A549 (cell line): ENCODE measurements around the gene HCFC1R1. TPM values are rescaled to one million over a fixed set of nuclear protein-coding genes. Genes with fewer than 3 reads are reported as not detected.

Experiments used
- ATAC-seq, 2 experiments: fragments of 200-7000 bp in 1 of 2; fragments of >200 bp in 1 of 2; cut with Nextera tagmentation in 1 of 2; cut with Tn5 transposase in 1 of 2; 3 replicates each; pipeline versions ENCODE4 v1.8.0 to v1.9.1; 2018 to 2020; ENCODE audit warnings: mild to moderate bottlenecking in 1 of 2, moderate library complexity in 1 of 2
- CTCF ChIA-PET: fragments of 300-600 bp; sonication (Branson Sonifier 250); formaldehyde crosslinking; extraction: SDS; loops from one replicate; lab custom pipeline; 2021; ENCODE audit warnings: antibody characterized with exemption, inconsistent platforms; lab: Yijun Ruan, JAX
- POLR2A ChIA-PET: fragments of 350-600 bp; formaldehyde crosslinking; extraction: SDS; loops from one replicate; lab custom pipeline; 2021; ENCODE audit warnings: antibody characterized with exemption, inconsistent platforms; lab: Yijun Ruan, JAX
- DNase-seq, 2 experiments: peaks; one replicate each; pipeline versions ENCODE4 v3.0.0 to v3.0.0-alpha.2; 2011 to 2016; ENCODE audit warnings: low read depth in 1 of 2, low spot score in 1 of 2
- FAIRE-seq: peaks from 2 replicates; lab custom pipeline; 2011; peaks lifted over from hg19 to GRCh38; lab: Jason Lieb, UNC
- H3K27ac ChIP-seq, 2 experiments: fragments of >200 bp; sonication (Bioruptor Twin); formaldehyde crosslinking; 3 replicates each; pipeline ENCODE4 v1.5.1; 2016 to 2017
- H3K4me1 ChIP-seq: fragments of >200 bp; sonication (Bioruptor Twin); formaldehyde crosslinking; 3 replicates; pipeline ENCODE4 v1.6.1; 2016
- H3K4me2 ChIP-seq: fragments of >200 bp; sonication (Bioruptor Twin); formaldehyde crosslinking; 3 replicates; pipeline ENCODE4 v1.6.1; 2016
- H3K4me3 ChIP-seq: fragments of >200 bp; sonication (Bioruptor Twin); formaldehyde crosslinking; 3 replicates; pipeline ENCODE4 v1.5.1; 2016
- H3K9me3 ChIP-seq: fragments of >200 bp; sonication (Bioruptor Twin); formaldehyde crosslinking; 3 replicates; pipeline ENCODE4 v1.6.1; 2016
- BCL3 ChIP-seq: fragments of >200 bp; sonication (Bioruptor Twin); formaldehyde crosslinking; IDR thresholded peaks from 3 replicates; pipeline ENCODE4 v1.6.1; 2016
- CBX2 ChIP-seq: fragments of 200-600 bp; sonication (generic); IDR thresholded peaks from 2 replicates; pipeline ENCODE4 v1.6.1; 2016; ENCODE audit warnings: low read depth, mild to moderate bottlenecking, borderline replicate concordance
- CEBPB ChIP-seq, 2 experiments: fragments of >200 bp in 1 of 2; sonication (Bioruptor Twin) in 1 of 2; formaldehyde crosslinking in 1 of 2; IDR thresholded peaks; 2 replicates each; pipeline ENCODE4 v1.6.1; 2012 to 2016
- CHD4 ChIP-seq: fragments of 200-600 bp; sonication (generic); IDR thresholded peaks from 2 replicates; pipeline ENCODE4 v1.6.1; 2016; ENCODE audit warnings: antibody characterized with exemption, mild to moderate bottlenecking, borderline replicate concordance
- CTCF ChIP-seq: fragments of >200 bp; sonication (Bioruptor Twin); formaldehyde crosslinking; IDR thresholded peaks from 3 replicates; pipeline ENCODE4 v1.5.1; 2016
- EHF ChIP-seq: fragments of 250-450 bp; sonication (Bioruptor Pico); IDR thresholded peaks from 2 replicates; pipeline ENCODE4 v1.5.0; 2020; ENCODE audit warnings: mild to moderate bottlenecking
- FOSL2 ChIP-seq, 2 experiments: fragments of 450-650 bp in 1 of 2; fragments of >200 bp in 1 of 2; sonication (Bioruptor Twin) in 1 of 2; formaldehyde crosslinking; IDR thresholded peaks; 2 replicates each; pipeline versions ENCODE4 v1.5.0 to v1.6.1; 2016 to 2020; ENCODE audit warnings: mild to moderate bottlenecking in 1 of 2, moderate library complexity in 1 of 2
- HEYL ChIP-seq: fragments of 250-450 bp; sonication (Bioruptor Pico); IDR thresholded peaks from 2 replicates; pipeline ENCODE4 v1.8.0; 2021; ENCODE audit warnings: mild to moderate bottlenecking, moderate library complexity
- HMGXB4 ChIP-seq: fragments of 250-450 bp; sonication (Bioruptor Pico); IDR thresholded peaks from 2 replicates; pipeline ENCODE4 v1.5.0; 2021; ENCODE audit warnings: mild to moderate bottlenecking, moderate library complexity, borderline replicate concordance
- HOXA7 ChIP-seq: fragments of 250-450 bp; sonication (Bioruptor Pico); IDR thresholded peaks from 2 replicates; pipeline ENCODE4 v1.5.0; 2020; ENCODE audit warnings: mild to moderate bottlenecking, moderate library complexity
- HOXB13 ChIP-seq: fragments of 250-450 bp; sonication (Bioruptor Pico); IDR thresholded peaks from 2 replicates; pipeline ENCODE4 v1.5.0; 2020; ENCODE audit warnings: low read depth, mild to moderate bottlenecking, moderate library complexity
- KDM1A ChIP-seq: fragments of 200-600 bp; sonication (generic); IDR thresholded peaks from 2 replicates; pipeline ENCODE4 v1.6.1; 2016; ENCODE audit warnings: low read depth, mild to moderate bottlenecking
- KDM5A ChIP-seq: fragments of 200-600 bp; sonication (generic); IDR thresholded peaks from 2 replicates; pipeline ENCODE4 v1.6.1; 2016; ENCODE audit warnings: antibody characterized with exemption, mild to moderate bottlenecking
- MAFK ChIP-seq: fragments of 450-650 bp; IDR thresholded peaks from 2 replicates; pipeline ENCODE4 v1.6.1; 2014; ENCODE audit not compliant: partially characterized antibody
- MAX ChIP-seq: IDR thresholded peaks from 2 replicates; pipeline ENCODE4 v1.6.1; 2012
- MYC ChIP-seq: IDR thresholded peaks from 2 replicates; pipeline ENCODE4 v1.6.1; 2012; ENCODE audit warnings: mild to moderate bottlenecking, inconsistent platforms, low read length, improper control_type of control experiment, borderline replicate concordance
- NFE2L2 ChIP-seq: fragments of 150-350 bp; conservative IDR thresholded peaks from 2 replicates; pipeline ENCODE4 v1.6.1; 2014; ENCODE audit warnings: low read length
- NPAS2 ChIP-seq: fragments of 250-450 bp; sonication (Bioruptor Pico); IDR thresholded peaks from 2 replicates; pipeline ENCODE4 v1.8.0; 2022; ENCODE audit warnings: mild to moderate bottlenecking, moderate library complexity, borderline replicate concordance
- NR3C1 ChIP-seq: fragments of >200 bp; sonication (Bioruptor Twin); formaldehyde crosslinking; IDR thresholded peaks from 3 replicates; pipeline ENCODE4 v1.6.1; 2017
- PBX3 ChIP-seq: IDR thresholded peaks from 2 replicates; pipeline ENCODE4 v1.6.1; 2012
- RARB ChIP-seq: fragments of 250-450 bp; sonication (Bioruptor Pico); IDR thresholded peaks from 2 replicates; pipeline ENCODE4 v1.8.0; 2021; ENCODE audit warnings: mild to moderate bottlenecking, moderate library complexity
- RCOR1 ChIP-seq: fragments of 150-350 bp; IDR thresholded peaks from 2 replicates; pipeline ENCODE4 v1.6.1; 2014; ENCODE audit warnings: antibody characterized with exemption, low read length, low read depth
- RNF2 ChIP-seq: fragments of 200-600 bp; sonication (generic); IDR thresholded peaks from 2 replicates; pipeline ENCODE4 v1.6.1; 2016; ENCODE audit warnings: low read depth, mild to moderate bottlenecking, antibody characterized with exemption, moderate library complexity, borderline replicate concordance
- SMC3 ChIP-seq: fragments of >200 bp; sonication (Bioruptor Twin); formaldehyde crosslinking; IDR thresholded peaks from 3 replicates; pipeline ENCODE4 v1.6.1; 2018; ENCODE audit warnings: inconsistent platforms
- SREBF2 ChIP-seq: fragments of 450-650 bp; IDR thresholded peaks from 2 replicates; pipeline ENCODE4 v1.6.1; 2014; ENCODE audit warnings: mild to moderate bottlenecking, moderate library complexity
- TFCP2L1 ChIP-seq: fragments of 250-450 bp; sonication (Bioruptor Pico); IDR thresholded peaks from 2 replicates; pipeline ENCODE4 v1.5.0; 2021; ENCODE audit warnings: mild to moderate bottlenecking
- ZC3H11A ChIP-seq: fragments of 450-650 bp; IDR thresholded peaks from 2 replicates; pipeline ENCODE4 v1.6.1; 2014; ENCODE audit warnings: antibody characterized with exemption, mild to moderate bottlenecking
- WGBS: methylation state at CpG from one replicate; pipeline ENCODE4 v1.1.6; 2017; ENCODE audit errors: missing lambda C conversion rate; 5-methylcytosine and 5-hydroxymethylcytosine counted together
- polyA plus RNA-seq, 4 experiments: library from polyadenylated mRNA; depleted of rRNA in 3 of 4; stranded (reverse); fragments of >200 nt; fragmentation: RNase III in 1 of 4; extraction: RNeasy Plus Mini Kit Qiagen cat#74134 plus additional on column Dnase treatment in 1 of 4; gene quantifications; 2 replicates in 3 of 4; 3 replicates in 1 of 4; pipeline ENCODE4 v1.2.3, GENCODE V29; 2011 to 2017

Gene HCFC1R1
- polyA plus RNA-seq, 2 of the 4 experiments (the other 2 are of a cell fraction) = 46.4 to 179 TPM

- FAIRE-seq = no peak
- TF ChIP-seq CTCF = no peak
- no peak for TF ChIP-seq RARB
- TF ChIP-seq MAFK = no peak
- no peak for TF ChIP-seq SREBF2
- TF ChIP-seq PBX3 = no peak
- no peak for TF ChIP-seq CEBPB (IDR thresholded peaks at IDR 0.05)
- TF ChIP-seq MAX = no peak
- no peak for TF ChIP-seq CBX2
- TF ChIP-seq BCL3 = no peak
- TF ChIP-seq MYC = no peak
- no peak for TF ChIP-seq KDM1A
- no peak for TF ChIP-seq FOSL2 (IDR thresholded peaks at IDR 0.05)
- no peak for TF ChIP-seq FOSL2 (CRISPR knock-in tag; IDR thresholded peaks at IDR 0.05)
- no peak for TF ChIP-seq HOXB13
- TF ChIP-seq, all 56 proteins: peak for 0
- Histone ChIP-seq H3K4me2 (no peak overlapping the region), H3K4me1 (peaks cover 15% of the 10 kb centered on the region), H3K27ac (no peak overlapping the region; a peak in 1 of 6 replicates), H3K4me3 (no peak overlapping the region), H3K9me3 (no peaks in the 10 kb centered on the region)
- DNase-seq = no peak
- ATAC-seq = no peak
- CTCF ChIA-PET = interaction anchor here (0.9 to 14.8 kb wide), 3 partner anchors 8 to 17 kb away, joined by 4 to 214 read pairs (median 112); partner anchors contain the start of genes CLDN6, HCFC1R1, THOC6 and TNFRSF12A
- WGBS = 88% methylated on average over 17 of the region's 19 CpGs
- POLR2A ChIA-PET = interaction anchor here (3.7 kb wide), 1 partner anchor 9 kb away, joined by 31 read pairs; the partner anchor contains the start of gene TNFRSF12A
Observed at GRCh38 chr16:3012246-3012645, 11.5 kb downstream of the HCFC1R1 start.

GRCh38 chr16:3010510-3010909 is 13.2 kb downstream of the HCFC1R1 start:
- H3K4me2 ChIP-seq = no peak overlapping the region
- H3K4me1 ChIP-seq = peaks cover 20% of the 10 kb centered on the region
- H3K27ac ChIP-seq = no peak overlapping the region
- POLR2A ChIA-PET = interaction anchor here (3.7 kb wide), 1 partner anchor 11 kb away, joined by 31 read pairs; the partner anchor contains the start of gene TNFRSF12A
- FAIRE-seq = no peak
- WGBS = 93% methylated on average over 7 of the region's 8 CpGs
- TF ChIP-seq NFE2L2 (no peak), HOXB13 (no peak), ZC3H11A (no peak), NPAS2 (CRISPR knock-in tag) (no peak), HEYL (CRISPR knock-in tag) (no peak), RCOR1 (no peak), SMC3 (no peak), NR3C1 (no peak), CHD4 (no peak), HOXA7 (CRISPR knock-in tag) (no peak), KDM5A (no peak), RNF2 (no peak), TFCP2L1 (CRISPR knock-in tag) (no peak), BCL3 (no peak), EHF (CRISPR knock-in tag) (no peak), HMGXB4 (CRISPR knock-in tag) (no peak)
- TF ChIP-seq, all 56 proteins: peak for 0
- Histone ChIP-seq H3K4me3 (no peak overlapping the region), H3K9me3 (no peaks in the 10 kb centered on the region)
- no peak for ATAC-seq
- DNase-seq = no peak
- CTCF ChIA-PET = interaction anchor here (0.9 to 14.8 kb wide), 4 partner anchors 10 to 40 kb away, joined by 3 to 214 read pairs (median 58); partner anchors contain the start of genes CLDN6, HCFC1R1, THOC6 and TNFRSF12A
